ENCODE data around the gene HORMAD2.
"Not testable (repeated sequence)": the region's sequence is repeated elsewhere in the genome, so short reads cannot be mapped to it uniquely, and the experiment has no call there.

Gene HORMAD2

GRCh38 chr22:30088468-30088867, 8.2 kb downstream of the HORMAD2 start:
- Histone ChIP-seq H3K4me3 (ENCODE audit: low read depth, low read length) (no peak overlapping the region), H3K27ac (no peak overlapping the region), H3K27me3 (replicated peaks) (no peaks in the 10 kb centered on the region), H3K36me3 (replicated peaks) (no peaks in the 10 kb centered on the region)
- no peak for DNase-seq
- TF ChIP-seq, protein P1, sequence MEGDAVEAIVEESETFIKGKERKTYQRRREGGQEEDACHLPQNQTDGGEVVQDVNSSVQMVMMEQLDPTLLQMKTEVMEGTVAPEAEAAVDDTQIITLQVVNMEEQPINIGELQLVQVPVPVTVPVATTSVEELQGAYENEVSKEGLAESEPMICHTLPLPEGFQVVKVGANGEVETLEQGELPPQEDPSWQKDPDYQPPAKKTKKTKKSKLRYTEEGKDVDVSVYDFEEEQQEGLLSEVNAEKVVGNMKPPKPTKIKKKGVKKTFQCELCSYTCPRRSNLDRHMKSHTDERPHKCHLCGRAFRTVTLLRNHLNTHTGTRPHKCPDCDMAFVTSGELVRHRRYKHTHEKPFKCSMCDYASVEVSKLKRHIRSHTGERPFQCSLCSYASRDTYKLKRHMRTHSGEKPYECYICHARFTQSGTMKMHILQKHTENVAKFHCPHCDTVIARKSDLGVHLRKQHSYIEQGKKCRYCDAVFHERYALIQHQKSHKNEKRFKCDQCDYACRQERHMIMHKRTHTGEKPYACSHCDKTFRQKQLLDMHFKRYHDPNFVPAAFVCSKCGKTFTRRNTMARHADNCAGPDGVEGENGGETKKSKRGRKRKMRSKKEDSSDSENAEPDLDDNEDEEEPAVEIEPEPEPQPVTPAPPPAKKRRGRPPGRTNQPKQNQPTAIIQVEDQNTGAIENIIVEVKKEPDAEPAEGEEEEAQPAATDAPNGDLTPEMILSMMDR (IDR thresholded peaks at IDR 0.05; ENCODE audit: low read depth, low read length, missing control alignments) = no peak
- in situ Hi-C loops (cut with HindIII; ENCODE audit: low pct_ligation_motif_present, low sequenced_read_pairs) = no loop called here

GRCh38 chr22:30089655-30089974, 9.4 kb downstream of the HORMAD2 start:
- H3K4me3 ChIP-seq (ENCODE audit: low read depth, low read length) = no peak overlapping the region
- in situ Hi-C loops (cut with HindIII; ENCODE audit: low pct_ligation_motif_present, low sequenced_read_pairs) = no loop called here
- TF ChIP-seq, protein P1 (IDR thresholded peaks at IDR 0.05; ENCODE audit: low read depth, low read length, missing control alignments) = no peak
- no peak for DNase-seq
- H3K36me3 ChIP-seq (replicated peaks) = no peaks in the 10 kb centered on the region
- H3K27me3 ChIP-seq (replicated peaks) = no peaks in the 10 kb centered on the region
- H3K27ac ChIP-seq = no peak overlapping the region

GRCh38 chr22:30092686-30093085, 12.4 kb downstream of the HORMAD2 start:
- in situ Hi-C loops (cut with HindIII; ENCODE audit: low pct_ligation_motif_present, low sequenced_read_pairs) = no loop called here
- TF ChIP-seq, protein P1 (IDR thresholded peaks at IDR 0.05; ENCODE audit: low read depth, low read length, missing control alignments) = no peak
- Histone ChIP-seq H3K27ac (no peak overlapping the region), H3K27me3 (replicated peaks) (no peaks in the 10 kb centered on the region), H3K4me3 (ENCODE audit: low read depth, low read length) (no peak overlapping the region), H3K36me3 (replicated peaks) (no peaks in the 10 kb centered on the region)
- no peak for DNase-seq

DNA sequence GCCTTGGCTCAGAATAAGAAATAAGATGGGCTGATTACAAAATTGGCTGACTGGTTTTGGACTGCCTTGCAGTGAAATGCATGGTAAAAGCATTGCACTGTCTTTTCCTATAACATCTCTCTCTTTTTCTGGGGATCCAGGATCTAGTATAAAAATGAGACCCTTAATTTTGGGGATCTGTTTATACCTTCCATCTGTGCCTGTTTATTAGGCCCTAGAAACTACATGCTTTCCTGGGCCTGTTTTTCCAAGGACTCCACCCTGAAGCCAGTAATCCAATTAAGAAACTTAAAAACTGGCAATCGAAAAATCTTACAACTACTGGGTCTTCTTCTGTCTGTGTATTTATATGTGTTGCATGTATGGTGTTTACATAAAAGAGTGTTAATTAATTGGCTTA, 14.5 kb downstream of the HORMAD2 start:
- H3K27ac ChIP-seq = no peak overlapping the region
- no peaks in the 10 kb centered on the region for H3K27me3 ChIP-seq (replicated peaks)
- H3K4me3 ChIP-seq (ENCODE audit: low read depth, low read length) = no peak overlapping the region
- no peak for DNase-seq
- H3K36me3 ChIP-seq (replicated peaks) = no peaks in the 10 kb centered on the region
- TF ChIP-seq, protein P1 (IDR thresholded peaks at IDR 0.05; ENCODE audit: low read depth, low read length, missing control alignments) = no peak
- in situ Hi-C loops (cut with HindIII; ENCODE audit: low pct_ligation_motif_present, low sequenced_read_pairs) = no loop called here

DNA sequence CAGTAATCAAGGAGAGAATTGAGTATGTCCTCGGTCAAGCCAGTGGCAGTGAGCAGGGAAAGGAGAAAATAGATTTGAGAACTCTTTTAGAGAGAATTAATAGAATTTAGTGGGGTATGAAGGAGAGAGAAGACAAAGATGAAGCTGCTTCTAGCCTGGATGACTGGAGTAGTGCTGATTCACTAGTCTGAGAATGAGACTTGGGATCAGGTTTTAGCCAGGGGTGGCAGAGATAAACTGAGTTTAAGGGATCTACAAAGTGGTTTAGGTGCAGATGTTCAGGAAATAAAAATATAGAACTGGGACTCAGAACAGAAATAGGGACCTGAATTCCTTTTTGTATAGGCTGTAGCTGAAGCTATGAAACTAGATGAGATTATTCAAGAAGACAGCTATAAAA, 17.6 kb downstream of the HORMAD2 start:
- no peaks in the 10 kb centered on the region for H3K36me3 ChIP-seq (replicated peaks)
- TF ChIP-seq, protein P1 (IDR thresholded peaks at IDR 0.05; ENCODE audit: low read depth, low read length, missing control alignments) = no peak
- no peak overlapping the region for H3K4me3 ChIP-seq (ENCODE audit: low read depth, low read length)
- H3K27ac ChIP-seq = no peak overlapping the region
- in situ Hi-C loops (cut with HindIII; ENCODE audit: low pct_ligation_motif_present, low sequenced_read_pairs) = no loop called here
- H3K27me3 ChIP-seq (replicated peaks) = no peaks in the 10 kb centered on the region
- DNase-seq = peak; percentile 11

DNA sequence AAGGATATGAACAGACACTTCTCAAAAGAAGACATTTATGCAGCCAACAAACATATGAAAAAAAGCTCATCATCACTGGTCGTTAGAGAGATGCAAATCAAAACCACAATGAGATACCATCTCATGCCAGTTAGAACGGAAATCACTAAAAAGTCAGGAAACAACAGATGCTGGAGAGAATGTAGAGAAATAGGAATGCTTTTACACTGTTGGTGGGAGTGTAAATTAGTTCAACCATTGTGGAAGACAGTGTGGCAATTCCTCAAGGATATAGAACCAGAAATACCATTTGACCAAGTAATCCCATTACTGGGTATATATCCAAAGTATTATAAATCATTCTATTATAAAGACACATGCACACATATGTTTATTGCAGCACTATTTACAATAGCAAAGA, 20.5 kb downstream of the HORMAD2 start:
- H3K27ac ChIP-seq; DNase-seq; H3K4me3 ChIP-seq (ENCODE audit: low read depth, low read length); H3K36me3 ChIP-seq (replicated peaks); H3K27me3 ChIP-seq (replicated peaks); in situ Hi-C loops (cut with HindIII; ENCODE audit: low pct_ligation_motif_present, low sequenced_read_pairs): not testable (repeated sequence)

Data from brain microvascular endothelial cell (primary cell).